Uterus (tissue), 4 donors: ENCODE measurements around the gene MYH14. TPM values are rescaled to one million over a fixed set of nuclear protein-coding genes. Genes with fewer than 3 reads are reported as not detected.

Source experiments
- DNase-seq, 2 donors: peaks; one replicate each; pipeline ENCODE4 v3.0.0-alpha.2; 2019 to 2020
- H3K27ac ChIP-seq, 2 donors: fragments of 200-600 bp; sonication (generic); 1 replicate in 1 of 2; 2 replicates in 1 of 2; pipeline ENCODE4 v1.5.1; 2016 to 2018
- H3K27me3 ChIP-seq, 2 donors: fragments of 200-600 bp; sonication (generic); one replicate each; pipeline ENCODE4 v1.5.1; 2018 to 2019; ENCODE audit warnings: control low read depth in 1 of 2
- H3K36me3 ChIP-seq, 2 donors: fragments of 200-600 bp; sonication (generic); one replicate each; pipeline ENCODE4 v1.5.1; 2019; ENCODE audit warnings: control low read depth in 1 of 2
- H3K4me1 ChIP-seq, 2 donors: fragments of 200-600 bp; sonication (generic); one replicate each; pipeline ENCODE4 v1.5.1; 2018 to 2019; ENCODE audit warnings: control low read depth in 1 of 2
- H3K4me3 ChIP-seq, 2 donors: fragments of 200-600 bp; sonication (generic); 1 replicate in 1 of 2; 2 replicates in 1 of 2; pipeline ENCODE4 v1.5.1; 2018 to 2019; ENCODE audit warnings: mild to moderate bottlenecking in 1 of 2
- H3K9me3 ChIP-seq, 2 donors: fragments of 200-600 bp; sonication (generic); one replicate each; pipeline ENCODE4 v1.5.1; 2019; ENCODE audit warnings: control low read depth in 1 of 2
- POLR2A ChIP-seq, 2 donors: fragments of 450-650 bp; IDR thresholded peaks; one replicate each; pipeline ENCODE4 v1.6.1; 2016; ENCODE audit warnings: antibody characterized with exemption in 2 of 2, mild to moderate bottlenecking in 1 of 2, moderate library complexity in 1 of 2
- intact Hi-C: fragments of 100-400 bp; cut with DNase I; formaldehyde crosslinking; loops from one replicate; pipeline ENCODE4 v1.15.1; 2023; ENCODE audit warnings: low total_unique reads
- total RNA-seq, 4 donors: library from RNA; depleted of rRNA in 3 of 4; stranded (reverse); fragments of >200 nt in 3 of 4; gene quantifications; one replicate each; pipeline versions ENCODE4 v1.1.0 to v1.2.4, GENCODE V29; 2014 to 2023
- TF ChIP-seq, protein P1 (sequence below), 4 experiments: fragments of 200-600 bp in 2 of 4; fragments of 450-650 bp in 2 of 4; sonication (generic) in 2 of 4; IDR thresholded peaks; one replicate each; pipeline ENCODE4 v1.5.1; 2016 to 2019; ENCODE audit warnings: antibody characterized with exemption in 4 of 4, mild to moderate bottlenecking in 2 of 4, moderate library complexity in 1 of 4
- donor health status: DM: yes; HTN: yes; CAD: no.

Gene MYH14
- total RNA-seq, 4 donors from 2014 or later = 0.77 to 22.1 (median 1.4) TPM

DNA sequence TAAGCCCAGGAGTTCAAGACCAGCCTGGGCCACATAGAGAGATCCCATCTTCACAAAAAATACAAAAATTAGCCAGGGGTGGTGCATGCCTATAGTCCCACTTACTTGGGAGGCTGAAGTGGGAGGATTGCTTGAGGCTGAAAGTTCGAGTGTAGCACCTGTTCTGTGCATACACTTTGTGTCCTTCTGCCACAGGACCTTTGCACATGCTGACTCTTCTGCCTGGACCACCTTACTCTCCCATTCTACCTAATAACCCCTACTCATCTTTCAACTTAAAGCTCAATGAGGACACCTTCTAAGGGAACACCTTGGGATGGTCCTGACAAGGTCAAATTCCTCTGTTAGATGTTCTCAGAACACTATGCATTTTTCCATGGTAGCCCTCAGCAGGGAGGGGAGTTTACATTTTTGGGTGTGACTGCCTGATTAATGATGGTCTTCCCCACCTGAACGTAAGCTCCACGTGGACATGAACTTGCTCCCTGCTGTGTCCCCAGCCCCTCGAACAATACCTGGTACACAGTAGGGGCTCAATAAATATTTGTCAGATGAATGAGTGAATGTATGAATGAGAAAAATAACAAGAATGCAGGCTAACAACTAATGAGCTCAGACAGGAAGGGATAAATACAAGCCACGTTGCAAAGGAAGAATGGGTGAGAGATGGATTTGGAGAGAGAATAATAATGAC, 29.2 kb upstream of the MYH14 start:
- H3K4me3 ChIP-seq = no peak overlapping the region
- DNase-seq = no peak
- no peaks in the 10 kb centered on the region for H3K27me3 ChIP-seq
- H3K4me1 ChIP-seq = no peaks in the 10 kb centered on the region
- no peak for TF ChIP-seq POLR2A (IDR thresholded peaks at IDR 0.05)
- TF ChIP-seq, protein P1, sequence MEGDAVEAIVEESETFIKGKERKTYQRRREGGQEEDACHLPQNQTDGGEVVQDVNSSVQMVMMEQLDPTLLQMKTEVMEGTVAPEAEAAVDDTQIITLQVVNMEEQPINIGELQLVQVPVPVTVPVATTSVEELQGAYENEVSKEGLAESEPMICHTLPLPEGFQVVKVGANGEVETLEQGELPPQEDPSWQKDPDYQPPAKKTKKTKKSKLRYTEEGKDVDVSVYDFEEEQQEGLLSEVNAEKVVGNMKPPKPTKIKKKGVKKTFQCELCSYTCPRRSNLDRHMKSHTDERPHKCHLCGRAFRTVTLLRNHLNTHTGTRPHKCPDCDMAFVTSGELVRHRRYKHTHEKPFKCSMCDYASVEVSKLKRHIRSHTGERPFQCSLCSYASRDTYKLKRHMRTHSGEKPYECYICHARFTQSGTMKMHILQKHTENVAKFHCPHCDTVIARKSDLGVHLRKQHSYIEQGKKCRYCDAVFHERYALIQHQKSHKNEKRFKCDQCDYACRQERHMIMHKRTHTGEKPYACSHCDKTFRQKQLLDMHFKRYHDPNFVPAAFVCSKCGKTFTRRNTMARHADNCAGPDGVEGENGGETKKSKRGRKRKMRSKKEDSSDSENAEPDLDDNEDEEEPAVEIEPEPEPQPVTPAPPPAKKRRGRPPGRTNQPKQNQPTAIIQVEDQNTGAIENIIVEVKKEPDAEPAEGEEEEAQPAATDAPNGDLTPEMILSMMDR (IDR thresholded peaks at IDR 0.05) = no peak
- intact Hi-C loops = no loop called here
- no peaks in the 10 kb centered on the region for H3K36me3 ChIP-seq
- H3K27ac ChIP-seq = no peak overlapping the region
- no peaks in the 10 kb centered on the region for H3K9me3 ChIP-seq

- no peaks in the 10 kb centered on the region for H3K4me1 ChIP-seq
- no peaks in the 10 kb centered on the region for H3K9me3 ChIP-seq
- TF ChIP-seq, protein P1 (IDR thresholded peaks at IDR 0.05) = no peak
- no peak for TF ChIP-seq POLR2A (IDR thresholded peaks at IDR 0.05)
- H3K27ac ChIP-seq = no peak overlapping the region
- H3K4me3 ChIP-seq = no peak overlapping the region
- no peaks in the 10 kb centered on the region for H3K36me3 ChIP-seq
- DNase-seq = no peak
- H3K27me3 ChIP-seq = no peaks in the 10 kb centered on the region
- intact Hi-C loops = no loop called here
These were observed 27.5 kb upstream of the MYH14 start for GRCh38 chr19:50175924-50176323.

DNA sequence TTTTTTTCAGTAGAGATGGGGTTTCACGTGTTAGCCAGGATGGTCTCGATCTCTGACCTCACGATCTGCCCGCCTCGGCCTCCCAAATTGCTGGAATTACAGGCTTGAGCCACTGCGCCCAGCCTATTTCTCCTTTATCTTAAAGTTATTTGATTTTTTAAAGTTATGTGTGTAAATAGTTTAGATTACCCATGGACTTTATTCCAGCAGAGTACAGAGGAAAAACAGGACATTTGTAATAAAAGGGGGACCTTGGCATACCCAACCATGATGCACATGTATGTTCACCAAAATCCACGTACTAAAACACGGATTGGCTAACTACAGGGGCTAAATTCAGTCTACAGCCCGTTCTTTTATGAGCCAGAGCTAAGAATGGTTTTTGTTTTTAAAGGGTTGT, 26.6 kb upstream of the MYH14 start:
- H3K9me3 ChIP-seq = no peaks in the 10 kb centered on the region
- no peaks in the 10 kb centered on the region for H3K36me3 ChIP-seq
- no peaks in the 10 kb centered on the region for H3K27me3 ChIP-seq
- no peak overlapping the region for H3K27ac ChIP-seq
- H3K4me3 ChIP-seq = no peak overlapping the region
- H3K4me1 ChIP-seq = no peaks in the 10 kb centered on the region
- intact Hi-C loops = no loop called here
- DNase-seq = no peak
- no peak for TF ChIP-seq POLR2A (IDR thresholded peaks at IDR 0.05)
- TF ChIP-seq, protein P1 (IDR thresholded peaks at IDR 0.05) = no peak

GRCh38 chr19:50178320-50178719, 25.1 kb upstream of the MYH14 start:
- H3K4me1 ChIP-seq = no peaks in the 10 kb centered on the region
- H3K27me3 ChIP-seq = no peaks in the 10 kb centered on the region
- DNase-seq = no peak
- no peaks in the 10 kb centered on the region for H3K9me3 ChIP-seq
- TF ChIP-seq, protein P1 (IDR thresholded peaks at IDR 0.05) = no peak
- no peak for TF ChIP-seq POLR2A (IDR thresholded peaks at IDR 0.05)
- intact Hi-C loops = no loop called here
- H3K27ac ChIP-seq = no peak overlapping the region
- H3K36me3 ChIP-seq = no peaks in the 10 kb centered on the region
- no peak overlapping the region for H3K4me3 ChIP-seq

- no peaks in the 10 kb centered on the region for H3K27me3 ChIP-seq
- TF ChIP-seq, protein P1 (IDR thresholded peaks at IDR 0.05) = no peak
- no peak for TF ChIP-seq POLR2A (IDR thresholded peaks at IDR 0.05)
- H3K4me1 ChIP-seq = no peaks in the 10 kb centered on the region
- H3K27ac ChIP-seq = no peak overlapping the region
- no peak overlapping the region for H3K4me3 ChIP-seq
- intact Hi-C loops = no loop called here
- H3K36me3 ChIP-seq = no peaks in the 10 kb centered on the region
- no peaks in the 10 kb centered on the region for H3K9me3 ChIP-seq
- no peak for DNase-seq
These were observed 24.4 kb upstream of the MYH14 start for GRCh38 chr19:50178859-50179537.
